Suprapubic skin (tissue), 3 donors: ENCODE measurements around the gene GPR157.

Source experiments
- CTCF ChIP-seq, 2 donors: fragments of 200-600 bp in 1 of 2; fragments of 450-650 bp in 1 of 2; sonication (generic) in 1 of 2; IDR thresholded peaks; one replicate each; pipeline ENCODE4 v1.5.1; 2016 to 2019; ENCODE audit warnings: antibody characterized with exemption in 2 of 2, mild to moderate bottlenecking in 1 of 2, moderate library complexity in 1 of 2
- POLR2AphosphoS5 ChIP-seq, 3 donors: sonication (generic); formaldehyde crosslinking; IDR thresholded peaks; one replicate each; pipeline ENCODE4 v1.6.1; 2017; ENCODE audit warnings: antibody characterized with exemption in 3 of 3

GRCh38 chr1:9129266-9130041 lies 552 bp upstream of the GPR157 start:
- TF ChIP-seq POLR2AphosphoS5 (IDR thresholded peaks at IDR 0.05) (no peak), CTCF (IDR thresholded peaks at IDR 0.05) (no peak)
